ENCODE results near the gene FARSA. TPM values are rescaled to one million over a fixed set of nuclear protein-coding genes. Genes with fewer than 3 reads are reported as not detected.

Gene FARSA
- polyA plus RNA-seq, 1 experiment: 33.6 TPM

DNA sequence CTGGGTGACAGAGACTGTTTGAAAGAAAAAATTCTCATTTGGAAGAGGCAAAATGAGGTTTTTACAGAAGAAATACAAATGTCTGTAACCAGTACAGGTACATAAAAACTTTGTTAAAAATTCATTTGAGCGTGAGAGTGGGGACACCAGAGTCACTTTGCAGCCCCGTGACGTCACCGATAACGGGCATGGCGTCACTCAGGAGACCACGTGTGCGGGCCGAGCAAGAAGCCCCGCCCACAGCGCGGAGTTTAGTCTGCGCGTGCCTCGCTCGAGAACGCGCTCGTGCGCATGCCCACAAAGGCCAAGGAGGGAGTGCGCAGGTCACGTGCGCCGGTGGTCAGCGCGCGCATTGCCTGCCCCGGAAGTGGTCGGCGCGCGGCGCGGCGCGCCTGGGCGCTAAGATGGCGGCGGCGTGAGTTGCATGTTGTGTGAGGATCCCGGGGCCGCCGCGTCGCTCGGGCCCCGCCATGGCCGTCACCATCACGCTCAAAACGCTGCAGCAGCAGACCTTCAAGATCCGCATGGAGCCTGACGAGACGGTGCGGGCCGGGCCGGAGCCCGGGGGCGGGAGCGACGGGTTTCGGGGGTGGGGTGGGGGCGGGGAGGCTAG lies 12.1 kb upstream of the FARSA start, which contains the start of gene RAD23A:
TSS of gene RAD23A (plus strand) at position 384 of the 613 bp plus-strand sequence. CDS start at position 471, 87 bp downstream.
- H3K36me3 ChIP-seq (ENCODE audit: control insufficient read depth, insufficient read depth, low read length): peaks cover 46% of the 10 kb centered on the region

GRCh38 chr19:12944104-12944674 lies 10.7 kb upstream of the FARSA start:
- no peak for DNase-seq (ENCODE audit: low read depth)
- TF ChIP-seq CTCF (IDR thresholded peaks at IDR 0.05; ENCODE audit: insufficient read depth, low read depth, low read length): no peak
- POLR2A ChIA-PET: no interaction called here
- CTCF ChIA-PET: interaction anchor here (0.6 to 0.8 kb wide), 2 partner anchors 21 to 161 kb away, joined by 3 to 4 read pairs; no protein-coding TSS in a partner anchor
- no peaks in the 10 kb centered on the region for H3K27me3 ChIP-seq (ENCODE audit: control insufficient read depth, insufficient read depth, low read length)
- H3K36me3 ChIP-seq (ENCODE audit: control insufficient read depth, insufficient read depth, low read length): peaks cover 44% of the 10 kb centered on the region
- no peak overlapping the region for H3K4me3 ChIP-seq (ENCODE audit: low read depth, low read length)

More for the DNA sequence above, 12.1 kb upstream of the FARSA start, which contains the start of gene RAD23A:
- Histone ChIP-seq H3K27me3 (ENCODE audit: control insufficient read depth, insufficient read depth, low read length) (no peaks in the 10 kb centered on the region), H3K4me3 (ENCODE audit: low read depth, low read length) (peak within 1 kb of the TSS; percentile 69)
- DNase-seq (ENCODE audit: low read depth): peak; percentile 80
- no peak for TF ChIP-seq CTCF (IDR thresholded peaks at IDR 0.05; ENCODE audit: insufficient read depth, low read depth, low read length)
- ChIA-PET CTCF (interaction anchor here (5.8 kb wide), 1 partner anchor 20 kb away, joined by 28 read pairs; no protein-coding TSS in a partner anchor), POLR2A (interaction anchor here (1.0 kb wide), 1 partner anchor 55 kb away, joined by 3 read pairs; the partner anchor contains the start of gene GCDH)

GRCh38 chr19:12943437-12944044 lies 10.0 kb upstream of the FARSA start:
- no peak for TF ChIP-seq CTCF (IDR thresholded peaks at IDR 0.05; ENCODE audit: insufficient read depth, low read depth, low read length)
- no peak for DNase-seq (ENCODE audit: low read depth)
- POLR2A ChIA-PET: no interaction called here
- CTCF ChIA-PET: interaction anchor here (0.6 to 0.8 kb wide), 2 partner anchors 22 to 161 kb away, joined by 3 to 4 read pairs; no protein-coding TSS in a partner anchor
- H3K27me3 ChIP-seq (ENCODE audit: control insufficient read depth, insufficient read depth, low read length): no peaks in the 10 kb centered on the region
- no peak overlapping the region for H3K4me3 ChIP-seq (ENCODE audit: low read depth, low read length)
- H3K36me3 ChIP-seq (ENCODE audit: control insufficient read depth, insufficient read depth, low read length): peaks cover 37% of the 10 kb centered on the region

DNA sequence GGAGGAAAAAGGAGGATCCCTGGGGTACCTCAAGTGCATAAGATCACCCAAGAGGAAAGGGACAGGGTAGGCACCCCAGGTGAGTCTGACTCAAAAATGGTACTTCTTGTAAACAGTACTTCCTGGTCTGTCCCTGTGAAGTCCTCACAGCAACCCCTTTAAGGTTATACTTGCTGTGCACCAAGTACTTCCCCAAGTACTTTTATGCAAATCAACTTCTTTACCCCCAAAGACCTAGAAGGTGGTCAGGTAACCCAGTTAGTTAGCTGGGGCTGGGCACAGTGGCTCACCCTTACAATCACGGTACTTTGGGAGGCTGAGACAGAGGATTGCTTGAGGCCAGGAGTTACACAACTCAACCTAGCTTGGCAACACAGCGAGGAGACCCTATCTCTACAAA lies 7.4 kb upstream of the FARSA start:
- Histone ChIP-seq H3K4me3 (ENCODE audit: low read depth, low read length) (no peak overlapping the region), H3K27me3 (ENCODE audit: control insufficient read depth, insufficient read depth, low read length) (no peaks in the 10 kb centered on the region), H3K36me3 (ENCODE audit: control insufficient read depth, insufficient read depth, low read length) (peaks cover 28% of the 10 kb centered on the region)
- ChIA-PET POLR2A (no interaction called here), CTCF (no interaction called here)
- DNase-seq (ENCODE audit: low read depth): no peak
- no peak for TF ChIP-seq CTCF (IDR thresholded peaks at IDR 0.05; ENCODE audit: insufficient read depth, low read depth, low read length)

- H3K4me3 ChIP-seq (ENCODE audit: low read depth, low read length): peak overlapping the region; percentile 92
- POLR2A ChIA-PET: no interaction called here
- CTCF ChIA-PET: no interaction called here
- peaks cover 28% of the 10 kb centered on the region for H3K36me3 ChIP-seq (ENCODE audit: control insufficient read depth, insufficient read depth, low read length)
- no peak for DNase-seq (ENCODE audit: low read depth)
- TF ChIP-seq CTCF (IDR thresholded peaks at IDR 0.05; ENCODE audit: insufficient read depth, low read depth, low read length): no peak
- H3K27me3 ChIP-seq (ENCODE audit: control insufficient read depth, insufficient read depth, low read length): no peaks in the 10 kb centered on the region
Measured at GRCh38 chr19:12939975-12940423, 6.5 kb upstream of the FARSA start.

All from BJ (cell line).